ENCODE results near the gene ZBED4.
A peak's percentile ranks its signal among the peaks of the same experiment; 100 is the strongest.

The ZBED4 gene

GRCh38 chr22:49934891-49935557, 81.4 kb downstream of the ZBED4 start:
- Mint-ChIP-seq H3K9me3 (no peaks in the 10 kb centered on the region), H3K36me3 (peaks cover 8% of the 10 kb centered on the region), H3K4me1 (peaks cover 40% of the 10 kb centered on the region), H3K27ac (peak overlapping the region; percentile 79), H3K4me3 (peak overlapping the region; percentile 68)
- peak; percentile 81 to 91 for DNase-seq (ENCODE audit: low spot score in 2 of 2)
- peak; percentile 8 for ATAC-seq

GRCh38 chr22:49935561-49935960, 81.9 kb downstream of the ZBED4 start:
- peaks cover 35% of the 10 kb centered on the region for H3K4me1 Mint-ChIP-seq
- H3K36me3 Mint-ChIP-seq, result peaks cover 8% of the 10 kb centered on the region
- ATAC-seq (no peak), DNase-seq (ENCODE audit: low spot score in 2 of 2) (no peak)
- no peaks in the 10 kb centered on the region for H3K9me3 Mint-ChIP-seq
- no peak overlapping the region for H3K27ac Mint-ChIP-seq
- peak overlapping the region; percentile 68 for H3K4me3 Mint-ChIP-seq

- H3K36me3 Mint-ChIP-seq, result peaks cover 8% of the 10 kb centered on the region
- H3K27ac Mint-ChIP-seq, result peak overlapping the region; percentile 87
- peaks cover 33% of the 10 kb centered on the region for H3K4me1 Mint-ChIP-seq
- no peaks in the 10 kb centered on the region for H3K9me3 Mint-ChIP-seq
- ATAC-seq, result peak; percentile 91
- H3K4me3 Mint-ChIP-seq, result peak overlapping the region; percentile 68
- peak; percentile 84 to 97 for DNase-seq (ENCODE audit: low spot score in 2 of 2)
These were observed 82.7 kb downstream of the ZBED4 start for GRCh38 chr22:49936018-49936972.

- H3K27ac Mint-ChIP-seq, result peak overlapping the region; percentile 87
- no peak for DNase-seq (ENCODE audit: low spot score in 2 of 2)
These were observed 83.5 kb downstream of the ZBED4 start for GRCh38 chr22:49936973-49937757.

GRCh38 chr22:49937758-49938564, 84.3 kb downstream of the ZBED4 start:
- no peak overlapping the region for H3K27ac Mint-ChIP-seq
- no peak overlapping the region for H3K4me3 Mint-ChIP-seq
- no peaks in the 10 kb centered on the region for H3K9me3 Mint-ChIP-seq
- DNase-seq (ENCODE audit: low spot score in 2 of 2) (no peak), ATAC-seq (no peak)
- peaks cover 31% of the 10 kb centered on the region for H3K4me1 Mint-ChIP-seq
- peaks cover 8% of the 10 kb centered on the region for H3K36me3 Mint-ChIP-seq

More at GRCh38 chr22:49936973-49937757, 83.5 kb downstream of the ZBED4 start:
- H3K4me3 Mint-ChIP-seq, result peak overlapping the region; percentile 68
- peaks cover 8% of the 10 kb centered on the region for H3K36me3 Mint-ChIP-seq
- ATAC-seq, result no peak
- no peaks in the 10 kb centered on the region for H3K9me3 Mint-ChIP-seq
- H3K4me1 Mint-ChIP-seq, result peaks cover 33% of the 10 kb centered on the region

GRCh38 chr22:49938565-49939136, 85.0 kb downstream of the ZBED4 start:
- no peaks in the 10 kb centered on the region for H3K9me3 Mint-ChIP-seq
- no peak overlapping the region for H3K4me3 Mint-ChIP-seq
- no peak for DNase-seq (ENCODE audit: low spot score in 2 of 2)
- peaks cover 26% of the 10 kb centered on the region for H3K4me1 Mint-ChIP-seq
- ATAC-seq, result no peak
- H3K36me3 Mint-ChIP-seq, result peaks cover 8% of the 10 kb centered on the region
- peak overlapping the region; percentile 8 for H3K27ac Mint-ChIP-seq
